ENCODE measurements around the gene PLD4. TPM values are rescaled to one million over a fixed set of nuclear protein-coding genes. Genes with fewer than 3 reads are reported as not detected.

PLD4 gene
- total RNA-seq, 2 donors from 2014 or later: not detected

DNA sequence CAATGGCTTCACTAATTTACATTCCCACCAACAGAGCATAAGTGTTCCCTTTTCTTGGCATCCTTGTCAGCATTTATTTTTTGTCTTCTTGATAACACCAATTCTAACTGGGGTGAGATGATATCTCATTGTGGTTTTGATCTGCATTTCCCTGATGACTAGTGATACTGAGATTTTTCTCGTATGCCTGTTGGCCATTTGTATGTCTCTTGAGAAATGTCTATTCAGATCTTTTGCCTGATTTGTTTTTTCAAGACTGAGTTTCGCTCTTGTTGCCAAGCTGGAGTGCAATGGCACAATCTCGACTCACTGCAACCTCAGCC lies 4.7 kb upstream of the PLD4 start:
- no peak overlapping the region for H3K4me3 ChIP-seq
- 57 to 59% methylated on average over 3 of the region's 3 CpGs for WGBS, 2 donors
- intact Hi-C loops (cut with DNase I): no loop called here

DNA sequence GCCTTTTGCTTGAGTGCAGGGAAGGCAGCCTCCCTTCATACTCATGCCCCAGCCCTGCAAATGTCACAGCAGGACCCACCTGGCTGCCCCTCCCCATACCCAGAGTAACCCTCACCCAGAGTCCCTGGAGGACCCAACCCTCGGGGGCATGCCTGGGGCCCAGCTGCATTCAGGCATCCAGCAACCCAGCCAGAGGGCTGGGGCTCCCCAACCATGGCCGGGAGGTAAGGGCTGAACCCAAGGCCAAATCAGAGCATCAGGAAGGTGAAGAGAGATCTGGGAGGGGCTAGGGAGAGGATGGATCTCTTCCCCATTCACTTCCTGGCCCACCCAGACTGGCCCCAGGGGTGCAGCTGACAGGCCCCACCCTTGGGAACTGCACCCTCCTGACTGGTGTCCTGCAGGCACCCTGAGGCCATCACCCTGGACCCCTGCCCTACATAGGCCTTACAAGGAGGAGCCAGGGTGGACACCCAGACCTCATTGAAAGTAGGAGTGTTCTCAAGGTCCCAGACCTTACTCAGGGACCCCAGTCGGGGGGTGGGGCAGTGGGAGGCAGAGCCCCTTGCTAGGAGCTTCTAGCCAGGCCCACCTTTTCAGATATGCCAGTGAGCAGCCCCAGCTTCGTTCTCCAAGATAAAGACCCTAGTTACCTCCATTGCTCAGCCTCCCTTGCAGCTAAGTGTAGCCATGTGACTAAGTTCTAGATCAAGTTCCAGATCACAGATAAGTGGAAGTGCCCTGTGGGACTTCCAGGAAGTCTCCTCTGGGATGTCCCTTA lies 849 bp upstream of the PLD4 start:
- no peak for DNase-seq
- 90 to 93% methylated on average over 2 to 4 of the region's 4 CpGs for whole genome bisulfite sequencing, 2 donors
- Histone ChIP-seq H3K27me3 (no peaks in the 10 kb centered on the region), H3K27ac (no peak overlapping the region), H3K4me1 (peaks cover 5% of the 10 kb centered on the region), H3K9me3 (no peaks in the 10 kb centered on the region), H3K36me3 (replicated peaks in 1 of 2; ENCODE audit: insufficient read depth in 1 of 2, low read depth in 2 of 2) (no peaks in the 10 kb centered on the region), H3K4me3 (no peak overlapping the region)
- no peak for ATAC-seq
- TF ChIP-seq, protein P1, sequence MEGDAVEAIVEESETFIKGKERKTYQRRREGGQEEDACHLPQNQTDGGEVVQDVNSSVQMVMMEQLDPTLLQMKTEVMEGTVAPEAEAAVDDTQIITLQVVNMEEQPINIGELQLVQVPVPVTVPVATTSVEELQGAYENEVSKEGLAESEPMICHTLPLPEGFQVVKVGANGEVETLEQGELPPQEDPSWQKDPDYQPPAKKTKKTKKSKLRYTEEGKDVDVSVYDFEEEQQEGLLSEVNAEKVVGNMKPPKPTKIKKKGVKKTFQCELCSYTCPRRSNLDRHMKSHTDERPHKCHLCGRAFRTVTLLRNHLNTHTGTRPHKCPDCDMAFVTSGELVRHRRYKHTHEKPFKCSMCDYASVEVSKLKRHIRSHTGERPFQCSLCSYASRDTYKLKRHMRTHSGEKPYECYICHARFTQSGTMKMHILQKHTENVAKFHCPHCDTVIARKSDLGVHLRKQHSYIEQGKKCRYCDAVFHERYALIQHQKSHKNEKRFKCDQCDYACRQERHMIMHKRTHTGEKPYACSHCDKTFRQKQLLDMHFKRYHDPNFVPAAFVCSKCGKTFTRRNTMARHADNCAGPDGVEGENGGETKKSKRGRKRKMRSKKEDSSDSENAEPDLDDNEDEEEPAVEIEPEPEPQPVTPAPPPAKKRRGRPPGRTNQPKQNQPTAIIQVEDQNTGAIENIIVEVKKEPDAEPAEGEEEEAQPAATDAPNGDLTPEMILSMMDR (IDR thresholded peaks at IDR 0.05): no peak
- no peak for TF ChIP-seq POLR2A (IDR thresholded peaks at IDR 0.05)
- intact Hi-C loops (cut with DNase I): no loop called here

More for the DNA sequence above, 4.7 kb upstream of the PLD4 start:
- Histone ChIP-seq H3K4me1 (no peaks in the 10 kb centered on the region), H3K27ac (no peak overlapping the region), H3K36me3 (replicated peaks in 1 of 2; ENCODE audit: insufficient read depth in 1 of 2, low read depth in 2 of 2) (no peaks in the 10 kb centered on the region), H3K9me3 (no peaks in the 10 kb centered on the region), H3K27me3 (no peaks in the 10 kb centered on the region)
- ATAC-seq: no peak
- TF ChIP-seq, protein P1 (IDR thresholded peaks at IDR 0.05): no peak
- TF ChIP-seq POLR2A (IDR thresholded peaks at IDR 0.05): no peak
- DNase-seq: no peak

DNA sequence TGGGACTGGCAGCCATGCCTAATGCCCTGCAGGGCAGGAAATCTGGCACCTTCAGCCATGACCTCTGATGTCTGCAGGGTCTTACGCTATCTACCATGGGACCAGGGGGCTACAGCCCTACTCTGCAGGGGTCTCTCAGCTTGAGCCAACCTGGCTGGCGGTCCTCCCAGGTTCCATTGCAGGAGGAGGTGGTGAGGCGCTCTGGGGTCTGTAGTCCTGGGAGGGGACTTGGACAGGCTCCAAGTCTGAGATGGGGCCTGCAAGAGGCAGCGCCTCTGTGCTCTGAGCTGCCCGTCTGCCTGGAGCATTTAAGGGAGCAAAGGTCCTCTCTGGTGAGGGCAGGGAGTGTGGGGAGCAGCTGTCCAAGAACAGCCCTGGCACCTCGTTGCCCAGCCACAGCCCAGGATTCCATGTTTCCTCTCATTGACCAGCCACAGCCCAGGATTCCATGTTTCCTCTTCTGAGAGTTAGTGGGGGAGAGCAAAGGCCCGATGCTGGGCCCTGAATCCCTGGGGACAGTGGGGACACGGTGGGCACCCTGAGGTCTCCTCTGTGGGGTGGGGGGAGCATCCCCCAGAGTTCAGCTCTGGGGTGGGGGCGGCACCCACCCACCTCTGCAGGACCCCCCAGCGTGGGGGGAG lies 655 bp downstream of the PLD4 start:
- ATAC-seq (no peak), DNase-seq (no peak)
- H3K36me3 ChIP-seq (replicated peaks in 1 of 2; ENCODE audit: insufficient read depth in 1 of 2, low read depth in 2 of 2): no peaks in the 10 kb centered on the region
- H3K27me3 ChIP-seq: no peaks in the 10 kb centered on the region
- H3K4me3 ChIP-seq: no peak overlapping the region
- H3K4me1 ChIP-seq: peaks cover 5% of the 10 kb centered on the region
- H3K27ac ChIP-seq: no peak overlapping the region
- 73 to 83% methylated on average over 1 to 8 of the region's 10 CpGs for WGBS, 2 donors
- H3K9me3 ChIP-seq: no peaks in the 10 kb centered on the region
- intact Hi-C loops (cut with DNase I): no loop called here
- TF ChIP-seq POLR2A (IDR thresholded peaks at IDR 0.05): no peak
- TF ChIP-seq, protein P1 (IDR thresholded peaks at IDR 0.05): no peak

DNA sequence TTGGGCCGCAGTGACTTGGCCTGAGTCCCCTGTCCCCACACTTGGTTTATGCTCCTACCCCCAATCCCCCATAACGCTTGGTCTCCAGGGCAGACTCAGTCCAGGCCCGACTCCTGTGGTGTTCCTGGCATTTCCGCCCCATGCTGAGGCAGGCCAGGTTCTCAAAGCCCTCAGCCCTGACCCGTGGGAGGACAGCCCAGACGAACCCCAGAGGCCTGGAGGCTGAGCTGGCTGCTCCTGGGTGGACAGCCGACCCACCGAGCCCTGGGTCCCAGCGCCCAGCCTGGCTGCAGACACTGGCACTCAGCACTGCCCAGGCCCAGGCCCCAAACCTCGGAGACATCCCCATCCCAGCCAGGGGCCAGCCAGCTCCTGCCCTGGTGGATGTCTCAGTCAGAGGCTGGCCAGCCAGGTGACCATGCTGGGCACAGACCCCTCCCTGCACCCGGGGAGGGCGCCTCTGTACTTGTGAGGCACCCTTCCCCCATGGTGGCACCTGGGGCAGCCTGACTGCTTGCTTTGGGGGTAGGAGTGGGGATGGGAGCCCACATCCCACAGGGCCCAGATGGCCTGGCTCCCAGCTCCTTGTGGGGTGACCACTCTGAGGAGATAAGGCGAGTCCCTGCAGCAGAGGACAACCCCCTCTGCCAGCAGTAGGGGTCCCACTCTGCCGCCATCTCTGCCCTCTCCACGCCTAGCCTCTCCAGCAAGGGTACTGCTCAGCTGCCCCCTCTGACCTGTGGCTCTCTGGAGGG lies 1.4 kb downstream of the PLD4 start:
- no peak overlapping the region for H3K4me3 ChIP-seq
- 81 to 95% methylated on average over 4 to 15 of the region's 15 CpGs for WGBS, 2 donors
- no peak for ATAC-seq
- intact Hi-C loops (cut with DNase I): no loop called here
- peaks cover 5% of the 10 kb centered on the region for H3K4me1 ChIP-seq
- DNase-seq: no peak
- TF ChIP-seq, protein P1 (IDR thresholded peaks at IDR 0.05): no peak
- no peak for TF ChIP-seq POLR2A (IDR thresholded peaks at IDR 0.05)
- no peaks in the 10 kb centered on the region for H3K36me3 ChIP-seq (replicated peaks in 1 of 2; ENCODE audit: insufficient read depth in 1 of 2, low read depth in 2 of 2)
- H3K27me3 ChIP-seq: no peaks in the 10 kb centered on the region
- no peaks in the 10 kb centered on the region for H3K9me3 ChIP-seq
- no peak overlapping the region for H3K27ac ChIP-seq

Data from body of pancreas (tissue), 4 donors.